SH-SY5Y (cell line): ENCODE measurements around the gene EPHA6.

Source experiments
- GATA2 ChIP-seq: IDR thresholded peaks from 2 replicates; pipeline ENCODE4 v1.6.1; 2011; ENCODE audit warnings: mild to moderate bottlenecking, low read depth, low read length
- GATA3 ChIP-seq: IDR thresholded peaks from 2 replicates; pipeline ENCODE4 v1.6.1; 2011; ENCODE audit warnings: low read depth, mild to moderate bottlenecking, low read length, moderate library complexity

GRCh38 chr3:97021778-97022177 is 207.4 kb downstream of the EPHA6 start:
- TF ChIP-seq GATA2 (no peak), GATA3 (no peak)
